PC-9 (cell line): ENCODE data around the gene USP3. TPM values are rescaled to one million over a fixed set of nuclear protein-coding genes. Genes with fewer than 3 reads are reported as not detected.

Experiments used
- BruUV-seq: library from RNA; stranded (reverse); fragments of 400-500 nt; replicated peaks from 2 replicates; lab custom pipeline; 2021; lab: Mats Ljungman, UMichigan
- CTCF ChIA-PET: fragments of 300-600 bp; sonication (Branson Sonifier 250); formaldehyde crosslinking; loops from one replicate; lab custom pipeline; 2022; ENCODE audit warnings: antibody characterized with exemption; lab: Charles Lee
- POLR2A ChIA-PET: fragments of 300-600 bp; sonication (Branson Sonifier 250); formaldehyde crosslinking; loops from one replicate; lab custom pipeline; 2022; ENCODE audit warnings: antibody characterized with exemption; ENCODE audit not compliant: unreplicated experiment; lab: Charles Lee
- DNase-seq, 2 experiments: peaks; one replicate each; pipeline versions ENCODE4 v3.0.0 to v3.0.0-alpha.2; 2015 to 2022; ENCODE audit warnings: mixed read lengths in 1 of 2
- H2AFZ ChIP-seq: fragments of 200-600 bp; sonication (generic); 2 replicates; pipeline ENCODE4 v1.8.1; 2017; ENCODE audit warnings: antibody characterized with exemption
- H3F3A ChIP-seq: fragments of 200-600 bp; sonication (generic); 2 replicates; pipeline ENCODE4 v1.8.1; 2017; ENCODE audit warnings: antibody characterized with exemption, mild to moderate bottlenecking, low read depth; ENCODE audit not compliant: insufficient read depth
- H3K27ac ChIP-seq: fragments of 200-600 bp; sonication (generic); 2 replicates; pipeline ENCODE4 v1.6.1; 2016; ENCODE audit warnings: mixed run types
- H3K27me3 ChIP-seq: fragments of 200-600 bp; sonication (generic); 2 replicates; pipeline ENCODE4 v1.6.1; 2016; ENCODE audit warnings: low read depth, mixed run types; ENCODE audit not compliant: insufficient read depth
- H3K36me3 ChIP-seq: fragments of 200-600 bp; sonication (generic); 2 replicates; pipeline ENCODE4 v1.6.1; 2016; ENCODE audit warnings: low read depth, mixed run types
- H3K4me1 ChIP-seq: fragments of 200-600 bp; sonication (generic); replicated peaks from 2 replicates; pipeline ENCODE4 v1.6.1; 2016; ENCODE audit warnings: mixed run types; ENCODE audit not compliant: insufficient read depth
- H3K4me2 ChIP-seq: fragments of 200-600 bp; sonication (generic); 2 replicates; pipeline ENCODE4 v1.6.1; 2017; ENCODE audit warnings: mixed run types
- H3K4me3 ChIP-seq: fragments of 200-600 bp; sonication (generic); 2 replicates; pipeline ENCODE4 v1.6.1; 2016; ENCODE audit warnings: mixed run types
- H3K79me2 ChIP-seq: fragments of 200-600 bp; sonication (generic); 2 replicates; pipeline ENCODE4 v1.6.1; 2017; ENCODE audit warnings: low read depth, mixed run types
- H3K9me2 ChIP-seq: fragments of 200-600 bp; sonication (generic); 2 replicates; pipeline ENCODE4 v1.8.1; 2017; ENCODE audit warnings: mild to moderate bottlenecking; ENCODE audit not compliant: insufficient read depth
- H3K9me3 ChIP-seq: fragments of 200-600 bp; sonication (generic); 2 replicates; pipeline ENCODE4 v1.8.1; 2016; ENCODE audit warnings: low read depth; ENCODE audit not compliant: insufficient read depth
- H4K20me1 ChIP-seq: fragments of 200-600 bp; sonication (generic); 2 replicates; pipeline ENCODE4 v1.8.1; 2017; ENCODE audit not compliant: insufficient read depth
- CTCF ChIP-seq: fragments of 200-600 bp; sonication (generic); conservative IDR thresholded peaks from 2 replicates; pipeline ENCODE4 v1.6.1; 2017; ENCODE audit warnings: mixed run types, antibody characterized with exemption, mild to moderate bottlenecking, moderate library complexity
- EZH2 ChIP-seq: fragments of 200-600 bp; sonication (generic); IDR thresholded peaks from 2 replicates; pipeline ENCODE4 v1.8.0; 2017; ENCODE audit warnings: antibody characterized with exemption, low read depth
- intact Hi-C: fragments of 100-400 bp; cut with micrococcal nuclease; formaldehyde crosslinking; loops from one replicate; pipeline ENCODE4 v1.10.0; 2022; ENCODE audit not compliant: unreplicated experiment
- total RNA-seq: library from RNA; stranded (reverse); gene quantifications from 2 replicates; pipeline ENCODE4 v1.2.3, GENCODE V29; 2021

USP3 gene
- total RNA-seq, 1 experiment from 2014 or later = 57.5 TPM

GRCh38 chr15:63595065-63595464 is 90.7 kb downstream of the USP3 start:
- no peaks in the 10 kb centered on the region for H3K27me3 ChIP-seq
- no peaks in the 10 kb centered on the region for H3K36me3 ChIP-seq
- H3K9me2 ChIP-seq = no peaks in the 10 kb centered on the region
- TF ChIP-seq EZH2 (no peak), CTCF (no peak)
- no TSS peak for BruUV-seq
- H4K20me1 ChIP-seq = no peaks in the 10 kb centered on the region
- no peak for DNase-seq
- CTCF ChIA-PET = no interaction called here
- no peak overlapping the region for H3K4me3 ChIP-seq
- H3K27ac ChIP-seq = no peak overlapping the region
- H3F3A ChIP-seq = peaks cover 8% of the 10 kb centered on the region; the same call in 1 of the 2 replicates
- H3K9me3 ChIP-seq = no peaks in the 10 kb centered on the region
- no peak overlapping the region for H3K4me2 ChIP-seq
- POLR2A ChIA-PET = interaction anchor here (0.6 kb wide), 1 partner anchor 502 kb away, joined by 5 read pairs; no protein-coding TSS in a partner anchor
- H3K79me2 ChIP-seq = no peaks in the 10 kb centered on the region
- H3K4me1 ChIP-seq = no peaks in the 10 kb centered on the region
- intact Hi-C loops = no loop called here
- H2AFZ ChIP-seq = no peak overlapping the region

GRCh38 chr15:63595688-63596087 is 91.3 kb downstream of the USP3 start:
- Histone ChIP-seq H3K79me2 (no peaks in the 10 kb centered on the region), H2AFZ (no peak overlapping the region), H3K9me2 (no peaks in the 10 kb centered on the region), H3K4me3 (no peak overlapping the region), H3K4me1 (no peaks in the 10 kb centered on the region), H3K27ac (no peak overlapping the region), H3K36me3 (no peaks in the 10 kb centered on the region), H4K20me1 (no peaks in the 10 kb centered on the region), H3F3A (peaks cover 8% of the 10 kb centered on the region; the same call in 1 of the 2 replicates), H3K4me2 (no peak overlapping the region), H3K9me3 (no peaks in the 10 kb centered on the region), H3K27me3 (no peaks in the 10 kb centered on the region)
- no peak for TF ChIP-seq CTCF
- TF ChIP-seq EZH2 = no peak
- intact Hi-C loops = no loop called here
- BruUV-seq = no TSS peak
- POLR2A ChIA-PET = interaction anchor here (0.6 kb wide), 1 partner anchor 502 kb away, joined by 5 read pairs; no protein-coding TSS in a partner anchor
- CTCF ChIA-PET = interaction anchor here (0.5 to 0.6 kb wide), 2 partner anchors 231 to 377 kb away, joined by 3 to 9 read pairs; no protein-coding TSS in a partner anchor
- no peak for DNase-seq

GRCh38 chr15:63596676-63597037 is 92.3 kb downstream of the USP3 start:
- Histone ChIP-seq H2AFZ (no peak overlapping the region), H3K9me3 (no peaks in the 10 kb centered on the region), H3K4me2 (no peak overlapping the region), H3K4me3 (no peak overlapping the region), H3K79me2 (no peaks in the 10 kb centered on the region), H4K20me1 (no peaks in the 10 kb centered on the region), H3F3A (peaks cover 8% of the 10 kb centered on the region; the same call in 1 of the 2 replicates), H3K9me2 (no peaks in the 10 kb centered on the region), H3K27me3 (no peaks in the 10 kb centered on the region), H3K4me1 (0 out of 2 replicates have a peak, but pooled peaks cover under 1% of the 10 kb centered on the region), H3K36me3 (no peaks in the 10 kb centered on the region), H3K27ac (no peak overlapping the region)
- POLR2A ChIA-PET = interaction anchor here (0.6 kb wide), 1 partner anchor 54 kb away, joined by 3 read pairs; no protein-coding TSS in a partner anchor
- TF ChIP-seq CTCF = no peak
- TF ChIP-seq EZH2 = no peak
- BruUV-seq = no TSS peak
- DNase-seq = no peak
- CTCF ChIA-PET = interaction anchor here (0.5 kb wide), 1 partner anchor 137 kb away, joined by 6 read pairs; no protein-coding TSS in a partner anchor
- intact Hi-C loops = no loop called here
